Hematopoietic multipotent progenitor cell (in vitro differentiated cells): Measurements from ENCODE around the gene TMEM191B. TPM values are rescaled to one million over a fixed set of nuclear protein-coding genes. Genes with fewer than 3 reads are reported as not detected.
"Not testable (repeated sequence)": the region's sequence is repeated elsewhere in the genome, so short reads cannot be mapped to it uniquely, and the experiment has no call there.

ENCODE experiments used
- DNase-seq, 3 donors: peaks; one replicate each; pipeline ENCODE4 v3.0.0-alpha.2; 2011 to 2015; ENCODE audit warnings: low read depth in 2 of 3, low spot score in 2 of 3
- total RNA-seq: library from RNA; depleted of rRNA; stranded (reverse); fragments of >200 nt; gene quantifications from one replicate; pipeline ENCODE4 v1.2.3, GENCODE V29; 2012

The TMEM191B gene
- total RNA-seq = 1.3 TPM

- not testable (repeated sequence) for DNase-seq
Measured at GRCh38 chr22:18527752-18528596, at the start of gene TMEM191B. TSS of gene TMEM191B (plus strand) at chr22:18527802. CDS start at chr22:18527981, 179 bp downstream.

- not testable (repeated sequence) for DNase-seq
Measured at GRCh38 chr22:18496227-18496626, 31.4 kb upstream of the TMEM191B start.

GRCh38 chr22:18511327-18511726 is 16.3 kb upstream of the TMEM191B start:
- not testable (repeated sequence) for DNase-seq

- DNase-seq = not testable (repeated sequence)
Measured at GRCh38 chr22:18512378-18512777, 15.2 kb upstream of the TMEM191B start.

- DNase-seq = not testable (repeated sequence)
Measured at GRCh38 chr22:18513454-18513853, 14.1 kb upstream of the TMEM191B start.

GRCh38 chr22:18518061-18518460 is 9.5 kb upstream of the TMEM191B start, which contains the start of gene GGTLC3:
TSS of gene GGTLC3 (minus strand) at chr22:18518161. CDS start at chr22:18517897, 264 bp downstream.
- not testable (repeated sequence) for DNase-seq

- DNase-seq = not testable (repeated sequence)
Measured at GRCh38 chr22:18522762-18523161, 4.8 kb upstream of the TMEM191B start.

GRCh38 chr22:18523328-18523727 is 4.3 kb upstream of the TMEM191B start:
- not testable (repeated sequence) for DNase-seq

- DNase-seq = peak; percentile 39 to 57 (median 43)
Measured at GRCh38 chr22:18528597-18529415, 1.2 kb downstream of the TMEM191B start.

- not testable (repeated sequence) for DNase-seq
Measured at GRCh38 chr22:18529416-18530145, 2.0 kb downstream of the TMEM191B start.

GRCh38 chr22:18533633-18534032 is 6.0 kb downstream of the TMEM191B start:
- not testable (repeated sequence) for DNase-seq

GRCh38 chr22:18534315-18534714 is 6.7 kb downstream of the TMEM191B start:
- DNase-seq = not testable (repeated sequence)

- not testable (repeated sequence) for DNase-seq
Measured at GRCh38 chr22:18539994-18540393, 12.4 kb downstream of the TMEM191B start.

- DNase-seq = not testable (repeated sequence)
Measured at GRCh38 chr22:18543400-18543799, 15.8 kb downstream of the TMEM191B start.

- DNase-seq = not testable (repeated sequence)
Measured at GRCh38 chr22:18544615-18545014, 17.0 kb downstream of the TMEM191B start.

- not testable (repeated sequence) for DNase-seq
Measured at GRCh38 chr22:18549458-18550179, 22.0 kb downstream of the TMEM191B start.

- not testable (repeated sequence) for DNase-seq
Measured at GRCh38 chr22:18551046-18551445, 23.4 kb downstream of the TMEM191B start.

GRCh38 chr22:18552839-18553597 is 25.4 kb downstream of the TMEM191B start:
- DNase-seq = not testable (repeated sequence)
